DMS114 treated with DMSO at 0.1 percent for 48 hours (cell line): ENCODE results near the gene SLC25A43.

Experiments used
- DNase-seq: peaks from one replicate; lab custom pipeline; 2025; ENCODE audit not compliant: unreplicated experiment; lab: John Stamatoyannopoulos, UW

The SLC25A43 gene

GRCh38 chrX:119495734-119496726, 96.9 kb downstream of the SLC25A43 start:
- DNase-seq, result no peak

GRCh38 chrX:119497185-119497584, 98.0 kb downstream of the SLC25A43 start:
- DNase-seq, result no peak

GRCh38 chrX:119500061-119500800, 101.1 kb downstream of the SLC25A43 start:
- DNase-seq, result no peak

GRCh38 chrX:119501511-119502148, 102.5 kb downstream of the SLC25A43 start:
- DNase-seq, result no peak

- DNase-seq, result no peak
These were observed 103.8 kb downstream of the SLC25A43 start for GRCh38 chrX:119502727-119503483.

- no peak for DNase-seq
These were observed 104.3 kb downstream of the SLC25A43 start for GRCh38 chrX:119503484-119503861.
